GM21360 (cell line): ENCODE results near the gene CDHR2.
"Not testable (repeated sequence)": the region's sequence is repeated elsewhere in the genome, so short reads cannot be mapped to it uniquely, and the experiment has no call there.

Source experiments
- ATAC-seq: cut with Tn5 transposase; IDR thresholded peaks from one replicate; pipeline ENCODE4 v1.9.1; 2021; ENCODE audit warnings: mild to moderate bottlenecking, moderate library complexity; ENCODE audit not compliant: unreplicated experiment

The CDHR2 gene

DNA sequence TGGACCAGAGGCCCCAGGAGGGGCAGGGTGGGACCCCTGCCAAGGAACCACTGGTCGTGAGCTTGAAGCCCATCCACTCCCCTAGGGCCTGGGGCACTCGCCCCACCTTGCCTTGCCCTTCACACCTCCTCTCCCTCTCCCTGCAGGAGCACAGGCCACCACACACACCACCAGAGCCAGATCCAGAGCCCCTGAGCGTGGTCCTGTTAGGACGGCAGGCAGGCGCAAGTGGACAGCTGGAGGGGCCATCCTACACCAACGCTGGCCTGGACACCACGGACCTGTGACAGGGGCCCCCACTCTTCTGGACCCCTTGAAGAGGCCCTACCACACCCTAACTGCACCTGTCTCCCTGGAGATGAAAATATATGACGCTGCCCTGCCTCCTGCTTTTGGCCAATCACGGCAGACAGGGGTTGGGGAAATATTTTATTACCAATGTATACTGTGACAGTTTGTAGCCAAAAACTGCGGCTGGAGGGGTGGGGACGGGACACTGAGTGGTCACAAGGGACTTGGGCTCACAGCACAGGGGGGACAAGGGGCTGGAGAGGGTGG lies 46.3 kb downstream of the CDHR2 start:
- no peak for ATAC-seq

GRCh38 chr5:176596069-176596644 lies 47.0 kb downstream of the CDHR2 start:
- peak; percentile 9 for ATAC-seq

- ATAC-seq, result peak; percentile 62
Measured at GRCh38 chr5:176596689-176597416, 47.7 kb downstream of the CDHR2 start.

DNA sequence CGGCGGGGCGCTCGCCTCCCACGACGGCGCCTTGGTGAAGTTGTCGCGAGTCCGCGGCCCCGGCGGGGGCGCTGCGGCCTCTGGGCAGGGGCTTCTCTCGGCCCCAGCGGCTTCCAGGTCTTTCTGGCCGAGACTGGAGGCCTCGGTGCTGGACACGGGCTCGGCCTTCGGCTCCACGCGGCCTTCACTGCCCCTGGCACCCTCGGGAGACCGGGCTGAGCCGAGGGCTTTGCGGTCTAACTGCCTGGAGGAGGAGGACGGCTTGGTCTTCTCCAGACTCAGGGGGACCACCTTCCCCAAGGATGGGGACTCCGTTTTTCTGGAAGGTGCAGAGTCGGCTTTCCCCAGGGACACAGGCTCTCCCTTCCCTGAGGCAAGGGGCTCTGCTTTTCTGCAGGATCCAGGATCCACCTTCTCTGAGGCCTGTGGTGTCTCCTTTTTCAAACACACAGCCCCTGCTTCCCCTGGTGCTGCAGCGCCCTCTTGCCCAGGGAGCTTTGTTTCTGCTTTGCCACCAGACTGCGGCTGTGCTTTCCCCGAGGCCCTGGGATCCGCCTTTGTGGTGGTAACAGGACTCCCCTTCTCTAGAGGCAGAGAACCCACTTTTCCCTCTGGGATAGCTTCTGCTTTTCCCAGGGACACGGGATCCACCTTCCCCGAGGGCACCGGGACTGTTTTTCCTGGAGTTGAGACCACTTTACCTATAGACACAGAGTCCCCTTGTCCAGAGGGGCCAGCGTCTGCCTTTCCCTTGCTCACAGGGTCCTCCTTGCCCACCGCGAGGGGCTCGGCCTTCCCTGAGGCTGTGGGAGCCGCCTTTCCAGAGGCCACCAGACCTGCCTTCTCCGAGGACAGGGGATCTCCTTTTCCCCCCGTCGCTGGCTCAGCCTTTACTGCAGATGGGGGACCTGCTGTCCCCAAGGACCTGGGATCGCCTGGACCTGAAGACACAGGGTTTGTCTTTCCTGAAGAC lies 48.6 kb downstream of the CDHR2 start:
- ATAC-seq, result no peak

- not testable (repeated sequence) for ATAC-seq
Measured at GRCh38 chr5:176599749-176600430, 50.7 kb downstream of the CDHR2 start.

DNA sequence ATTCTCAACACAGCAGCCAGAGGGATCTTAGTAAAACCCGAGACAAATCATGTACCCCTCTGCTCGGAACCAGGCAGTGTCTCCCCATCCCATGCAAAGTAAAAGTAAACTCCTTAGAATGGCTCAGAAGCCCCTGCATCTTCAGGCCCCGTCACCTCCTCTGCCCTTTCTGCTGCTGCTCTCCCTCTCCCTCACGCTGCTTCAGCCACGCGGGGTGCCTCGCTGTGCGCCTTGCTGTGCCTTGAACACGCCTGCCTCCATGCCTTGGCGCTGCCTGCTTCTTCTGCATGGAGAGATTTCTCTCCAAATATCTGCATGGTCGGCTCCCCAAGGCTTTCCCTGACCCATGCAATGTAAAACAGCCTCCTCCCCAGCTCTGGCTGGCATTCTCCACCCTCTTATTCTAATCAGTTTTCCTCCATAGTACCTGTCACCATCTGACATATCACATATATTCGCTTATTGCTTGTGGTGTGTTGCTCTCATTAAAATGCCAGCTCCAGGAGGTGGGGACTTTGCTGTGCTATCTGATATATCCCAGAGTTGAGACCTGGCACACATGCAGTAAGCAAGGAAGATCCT lies 52.9 kb downstream of the CDHR2 start:
- ATAC-seq, result no peak

- no peak for ATAC-seq
Measured at GRCh38 chr5:176603091-176603490, 53.9 kb downstream of the CDHR2 start.

- no peak for ATAC-seq
Measured at GRCh38 chr5:176606032-176606431, 56.9 kb downstream of the CDHR2 start.

- no peak for ATAC-seq
Measured at GRCh38 chr5:176606875-176607274, 57.7 kb downstream of the CDHR2 start.

- ATAC-seq, result no peak
Measured at GRCh38 chr5:176608142-176608705, 59.1 kb downstream of the CDHR2 start.

DNA sequence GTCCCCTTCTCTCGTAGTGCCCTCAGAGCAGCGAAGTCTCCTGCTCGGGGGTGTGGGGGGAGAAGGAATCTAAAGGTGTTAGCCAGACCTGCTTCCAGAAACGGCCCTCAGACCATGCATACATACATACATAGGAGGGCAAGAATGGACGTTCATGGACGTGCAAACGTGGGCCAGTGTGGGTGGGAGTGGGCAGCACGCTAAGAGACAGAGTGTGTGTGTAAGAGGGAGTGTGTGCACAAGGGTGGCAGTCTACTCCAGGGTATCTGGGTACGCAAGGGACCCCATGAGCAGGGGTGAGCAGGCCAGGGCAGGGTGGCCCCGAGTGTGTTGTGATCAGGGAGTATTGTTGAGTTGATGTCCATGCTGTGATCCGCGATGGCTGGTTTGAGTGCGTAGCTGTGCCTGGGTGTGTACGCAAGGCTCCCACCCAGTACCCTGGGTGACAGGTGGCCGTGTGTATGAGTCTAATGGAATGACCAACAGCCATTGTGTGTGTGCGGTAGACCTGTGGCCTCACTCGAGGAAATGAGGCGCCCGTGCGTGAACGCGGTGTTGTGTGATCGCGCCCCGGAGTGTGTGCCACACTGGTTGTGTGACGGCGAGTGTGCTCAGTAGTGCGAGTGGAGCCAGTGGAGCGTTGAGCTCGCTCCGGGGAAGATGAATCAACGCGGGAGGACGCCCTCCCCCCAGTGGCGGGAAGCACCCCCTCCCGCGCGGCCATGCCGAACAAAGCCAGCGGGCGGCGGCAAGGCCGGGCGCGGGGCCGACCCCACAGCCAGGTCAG lies 60.0 kb downstream of the CDHR2 start:
- peak; percentile 7 for ATAC-seq

DNA sequence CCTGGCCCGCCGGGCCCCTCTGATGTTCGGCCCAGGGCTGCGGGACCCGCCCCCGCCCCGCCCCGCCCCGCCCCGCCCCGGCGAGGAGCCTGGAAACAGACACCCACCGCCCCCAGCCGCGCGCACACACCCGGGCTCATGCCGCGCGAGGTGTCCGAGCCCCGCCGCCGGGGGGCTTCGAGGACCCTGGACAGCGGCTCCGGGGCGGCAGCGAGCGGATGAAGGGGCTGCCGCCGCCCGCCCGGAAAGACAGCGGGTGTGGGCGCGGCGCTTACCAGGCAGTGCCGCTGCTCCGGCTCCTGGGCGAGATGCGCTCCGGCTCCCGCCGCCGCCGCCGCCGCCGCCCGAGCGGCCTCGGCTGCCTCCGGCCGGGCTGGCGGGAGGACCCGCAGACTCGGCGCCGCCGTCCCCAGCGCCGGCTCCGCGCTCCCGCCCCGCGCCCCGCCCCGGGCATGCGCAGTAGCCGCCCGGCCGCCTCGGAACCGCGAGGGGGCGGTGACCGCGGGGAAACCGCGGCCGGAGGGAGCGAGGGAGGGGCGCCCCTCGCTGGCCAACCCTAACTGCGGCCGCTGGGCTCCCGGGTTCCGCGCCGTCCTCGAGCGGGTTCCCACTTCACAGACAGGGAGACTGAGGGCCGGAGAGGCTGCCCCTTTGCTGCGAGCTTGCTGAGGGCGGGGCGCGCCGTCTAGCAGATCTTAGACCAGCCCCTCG lies 60.7 kb downstream of the CDHR2 start, which contains the start of gene GPRIN1:
TSS of gene GPRIN1 (minus strand) at position 433 of the 711 bp plus-strand sequence. CDS start 10,322 bp downstream, outside the sequence.
- peak; percentile 75 for ATAC-seq

- no peak for ATAC-seq
Measured at GRCh38 chr5:176610435-176610773, 61.3 kb downstream of the CDHR2 start.

DNA sequence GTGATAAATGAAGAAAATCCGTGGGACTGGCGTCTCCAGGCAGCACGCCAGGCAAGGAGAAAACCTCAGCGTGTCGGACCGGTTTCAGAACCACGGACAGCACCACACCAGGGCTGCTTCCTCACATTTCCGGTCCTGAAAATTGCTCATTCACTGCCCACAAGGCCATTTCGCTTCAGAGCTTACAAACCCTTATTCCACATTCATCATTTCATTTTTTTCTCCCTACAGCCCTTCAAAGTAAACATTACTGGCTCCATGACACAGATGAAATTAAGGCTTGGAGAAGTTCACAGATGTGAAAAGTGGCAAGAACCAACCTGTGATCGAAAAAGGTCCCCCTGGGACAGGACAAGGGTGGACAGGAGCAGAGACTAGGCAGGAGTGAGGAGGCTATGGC lies 62.3 kb downstream of the CDHR2 start:
- no peak for ATAC-seq

- ATAC-seq, result no peak
Measured at GRCh38 chr5:176612008-176612407, 62.9 kb downstream of the CDHR2 start.

DNA sequence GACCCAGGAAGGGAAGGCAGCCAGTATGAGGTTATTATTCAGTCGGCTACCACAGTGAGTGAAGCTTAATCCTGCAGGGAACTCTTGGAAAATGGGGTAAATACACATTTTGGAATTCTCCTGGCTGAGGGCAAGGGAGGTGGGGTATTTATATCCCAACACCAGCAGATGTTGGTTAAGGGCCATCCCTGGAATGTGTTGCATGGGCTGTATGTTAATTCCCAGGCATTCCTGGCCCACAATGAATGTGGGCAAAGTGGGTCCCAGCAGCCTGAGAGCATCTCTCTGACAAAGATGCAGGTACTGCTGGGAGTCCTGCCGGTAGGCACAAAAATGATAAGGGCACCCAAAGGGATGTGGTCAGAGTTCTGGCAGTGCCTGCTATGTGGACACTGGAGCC lies 63.7 kb downstream of the CDHR2 start:
- ATAC-seq, result no peak

DNA sequence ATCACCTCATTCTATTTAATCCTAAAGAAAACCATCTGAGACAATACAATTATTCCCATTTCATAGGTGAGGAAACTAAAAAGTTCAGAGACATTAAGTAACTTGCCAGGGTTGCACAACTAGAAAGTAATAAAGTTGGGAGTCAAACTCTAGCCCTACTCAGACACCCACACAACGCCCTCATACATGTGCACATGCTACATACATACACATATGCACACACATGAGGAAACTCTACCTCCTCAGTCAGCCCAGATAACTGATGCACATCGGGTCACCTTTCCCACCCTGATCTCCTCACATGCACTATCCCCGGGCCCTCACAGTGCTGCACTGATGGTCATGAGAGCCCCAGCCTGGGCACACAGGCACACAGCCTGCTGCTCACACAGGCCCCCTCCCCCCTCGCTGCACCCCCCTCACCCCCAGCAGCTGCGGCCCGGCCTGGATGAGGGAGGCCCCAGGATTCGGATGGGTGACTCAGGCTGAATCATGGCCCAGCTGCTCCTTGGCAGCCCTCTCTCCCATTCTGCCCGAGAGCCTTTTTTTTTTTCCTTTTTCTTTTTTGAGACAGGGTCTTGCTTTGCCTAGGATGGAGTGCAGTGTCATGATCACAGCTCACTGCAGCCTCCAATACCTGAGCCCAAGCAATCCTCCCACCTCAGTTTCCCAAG lies 65.8 kb downstream of the CDHR2 start:
- no peak for ATAC-seq

GRCh38 chr5:176616511-176616910 lies 67.4 kb downstream of the CDHR2 start:
- no peak for ATAC-seq
